IMR-90 (cell line): ENCODE measurements around the gene OPCML. TPM values are rescaled to one million over a fixed set of nuclear protein-coding genes. Genes with fewer than 3 reads are reported as not detected.

ENCODE experiments used
- ATAC-seq: fragments of 200-7000 bp; cut with Tn5 transposase; 2 replicates; pipeline ENCODE4 v1.9.1; 2020; ENCODE audit warnings: low read depth, mild to moderate bottlenecking, moderate library complexity
- BruUV-seq: library from RNA; stranded (reverse); fragments of 400-500 nt; replicated peaks from 2 replicates; lab custom pipeline; 2021; lab: Mats Ljungman, UMichigan
- CTCF ChIA-PET: fragments of 300-600 bp; formaldehyde crosslinking; extraction: SDS; loops from one replicate; lab custom pipeline; 2021; ENCODE audit warnings: antibody characterized with exemption; lab: Yijun Ruan, JAX
- POLR2A ChIA-PET: fragments of 300-600 bp; sonication (Branson Sonifier 250); formaldehyde crosslinking; loops from one replicate; lab custom pipeline; 2022; ENCODE audit warnings: antibody characterized with exemption; ENCODE audit not compliant: unreplicated experiment; lab: Charles Lee
- DNase-seq: peaks from one replicate; pipeline ENCODE4 v3.0.0; 2013
- H2AFZ ChIP-seq: replicated peaks from 2 replicates; pipeline ENCODE3; 2013; ENCODE audit warnings: low read length, mild to moderate bottlenecking; ENCODE audit not compliant: poor library complexity
- H2AK5ac ChIP-seq: 2 replicates; pipeline ENCODE4 v1.6.1; 2013; ENCODE audit warnings: low read depth, low read length, inconsistent platforms
- H2AK9ac ChIP-seq: replicated peaks from 2 replicates; pipeline ENCODE3; 2013; ENCODE audit warnings: mild to moderate bottlenecking, low read depth, low read length, moderate library complexity; ENCODE audit not compliant: poor library complexity
- H2BK120ac ChIP-seq: 2 replicates; pipeline ENCODE4 v1.6.1; 2013; ENCODE audit warnings: low read depth, low read length, inconsistent platforms
- H2BK15ac ChIP-seq: 3 replicates; pipeline ENCODE4 v1.6.1; 2013; ENCODE audit warnings: low read depth, low read length, inconsistent platforms
- H2BK20ac ChIP-seq: 2 replicates; pipeline ENCODE4 v1.6.1; 2013; ENCODE audit warnings: low read depth, mild to moderate bottlenecking, inconsistent platforms, low read length, moderate library complexity
- H2BK5ac ChIP-seq: 2 replicates; pipeline ENCODE4 v1.6.1; 2013; ENCODE audit warnings: mild to moderate bottlenecking, low read depth, low read length, inconsistent platforms; ENCODE audit not compliant: poor library complexity, severe bottlenecking
- H3K14ac ChIP-seq: replicated peaks from 2 replicates; pipeline ENCODE4 v1.6.1; 2013; ENCODE audit warnings: low read depth, low read length, inconsistent platforms
- H3K18ac ChIP-seq: 2 replicates; pipeline ENCODE4 v1.6.1; 2013; ENCODE audit warnings: low read depth, low read length, control low read depth
- H3K23ac ChIP-seq: 2 replicates; pipeline ENCODE4 v1.6.1; 2013; ENCODE audit warnings: low read depth, low read length, inconsistent platforms
- H3K27ac ChIP-seq: 2 replicates; pipeline ENCODE4 v1.5.1; 2013; ENCODE audit warnings: mild to moderate bottlenecking, control low read depth, low read length; ENCODE audit not compliant: insufficient read depth
- H3K27me3 ChIP-seq: 2 replicates; pipeline ENCODE4 v1.6.1; 2013; ENCODE audit warnings: low read length; ENCODE audit not compliant: control insufficient read depth, insufficient read depth
- H3K36me3 ChIP-seq: 2 replicates; pipeline ENCODE4 v1.6.1; 2013; ENCODE audit warnings: low read length, mixed read lengths; ENCODE audit not compliant: control insufficient read depth, insufficient read depth
- H3K4ac ChIP-seq: 2 replicates; pipeline ENCODE4 v1.6.1; 2013; ENCODE audit warnings: low read depth, low read length, inconsistent platforms
- H3K4me1 ChIP-seq: 2 replicates; pipeline ENCODE4 v1.6.1; 2013; ENCODE audit warnings: low read length, mixed read lengths; ENCODE audit not compliant: control insufficient read depth, insufficient read depth
- H3K4me2 ChIP-seq: 2 replicates; pipeline ENCODE4 v1.6.1; 2013; ENCODE audit warnings: low read depth, mild to moderate bottlenecking, control low read depth, low read length, moderate library complexity
- H3K4me3 ChIP-seq: 2 replicates; pipeline ENCODE4 v1.5.1; 2013; ENCODE audit warnings: low read depth, mild to moderate bottlenecking, control low read depth, low read length, moderate library complexity; ENCODE audit not compliant: insufficient read depth
- H3K56ac ChIP-seq: 2 replicates; pipeline ENCODE4 v1.6.1; 2013; ENCODE audit warnings: low read length, inconsistent platforms; ENCODE audit not compliant: insufficient read depth; ENCODE audit errors: extremely low read depth
- H3K79me1 ChIP-seq, 2 experiments: 2 replicates each; pipeline ENCODE4 v1.6.1; 2013; ENCODE audit warnings: low read length in 2 of 2, inconsistent platforms in 1 of 2, low read depth in 1 of 2
- H3K9ac ChIP-seq: 2 replicates; pipeline ENCODE4 v1.6.1; 2013; ENCODE audit warnings: low read depth, low read length, control low read depth
- H3K9me1 ChIP-seq: 2 replicates; pipeline ENCODE4 v1.6.1; 2013; ENCODE audit warnings: low read length, inconsistent platforms; ENCODE audit not compliant: insufficient read depth
- H3K9me3 ChIP-seq: 2 replicates; pipeline ENCODE4 v1.6.1; 2013; ENCODE audit warnings: low read length; ENCODE audit not compliant: control insufficient read depth, insufficient read depth
- H4K20me1 ChIP-seq: 2 replicates; pipeline ENCODE4 v1.6.1; 2013; ENCODE audit warnings: low read length, inconsistent platforms; ENCODE audit not compliant: insufficient read depth
- H4K5ac ChIP-seq: 2 replicates; pipeline ENCODE4 v1.6.1; 2013; ENCODE audit warnings: mild to moderate bottlenecking, low read depth, low read length, control low read depth
- H4K8ac ChIP-seq, 2 experiments: 2 replicates each; pipeline ENCODE4 v1.6.1; 2013; ENCODE audit warnings: low read depth in 2 of 2, low read length in 2 of 2, control low read depth in 1 of 2, inconsistent platforms in 1 of 2
- H4K91ac ChIP-seq: 2 replicates; pipeline ENCODE4 v1.6.1; 2013; ENCODE audit warnings: low read depth, low read length, inconsistent platforms; ENCODE audit not compliant: insufficient read depth
- BHLHE40 ChIP-seq: fragments of 150-350 bp; IDR thresholded peaks from 2 replicates; pipeline ENCODE4 v1.6.1; 2016; ENCODE audit warnings: mild to moderate bottlenecking, low read depth, low read length
- CEBPB ChIP-seq: IDR thresholded peaks from 2 replicates; pipeline ENCODE4 v1.6.1; 2012; ENCODE audit warnings: low read depth, low read length, improper control_type of control experiment
- CHD1 ChIP-seq: IDR thresholded peaks from 2 replicates; pipeline ENCODE4 v1.6.1; 2012; ENCODE audit warnings: low read depth, low read length, improper control_type of control experiment
- CTCF ChIP-seq: conservative IDR thresholded peaks from 2 replicates; pipeline ENCODE4 v1.5.1; 2012; ENCODE audit warnings: mild to moderate bottlenecking, low read depth, low read length, improper control_type of control experiment
- FOS ChIP-seq: fragments of 150-350 bp; IDR thresholded peaks from 2 replicates; pipeline ENCODE4 v1.6.1; 2016; ENCODE audit warnings: low read depth, low read length
- MAFK ChIP-seq: IDR thresholded peaks from 2 replicates; pipeline ENCODE4 v1.6.1; 2012; ENCODE audit warnings: low read depth, low read length, improper control_type of control experiment
- MAZ ChIP-seq: IDR thresholded peaks from 2 replicates; pipeline ENCODE4 v1.6.1; 2012; ENCODE audit warnings: low read depth, mild to moderate bottlenecking, low read length, improper control_type of control experiment, moderate library complexity, borderline replicate concordance
- MXI1 ChIP-seq: IDR thresholded peaks from 2 replicates; pipeline ENCODE4 v1.6.1; 2012; ENCODE audit warnings: low read depth, mild to moderate bottlenecking, low read length, moderate library complexity, borderline replicate concordance
- NFE2L2 ChIP-seq: fragments of 150-350 bp; IDR thresholded peaks from 2 replicates; pipeline ENCODE4 v1.6.1; 2016; ENCODE audit warnings: low read depth, mild to moderate bottlenecking, low read length
- POLR2A ChIP-seq: IDR thresholded peaks from 2 replicates; pipeline ENCODE4 v1.6.1; 2012; ENCODE audit warnings: mild to moderate bottlenecking, low read depth, low read length
- RAD21 ChIP-seq: IDR thresholded peaks from 2 replicates; pipeline ENCODE4 v1.6.1; 2012; ENCODE audit warnings: low read length, improper control_type of control experiment
- RCOR1 ChIP-seq: IDR thresholded peaks from 2 replicates; pipeline ENCODE4 v1.6.1; 2012; ENCODE audit warnings: mild to moderate bottlenecking, low read length, improper control_type of control experiment; ENCODE audit not compliant: insufficient replicate concordance
- RFX5 ChIP-seq: IDR thresholded peaks from 2 replicates; pipeline ENCODE4 v1.8.0; 2012; ENCODE audit warnings: low read depth, mild to moderate bottlenecking, low read length, moderate library complexity
- SMC3 ChIP-seq: fragments of 150-350 bp; IDR thresholded peaks from 2 replicates; pipeline ENCODE4 v1.6.1; 2016; ENCODE audit warnings: low read depth, mild to moderate bottlenecking, antibody characterized with exemption, low read length, moderate library complexity
- USF2 ChIP-seq: fragments of 150-350 bp; IDR thresholded peaks from 2 replicates; pipeline ENCODE4 v1.6.1; 2017; ENCODE audit warnings: mild to moderate bottlenecking, antibody characterized with exemption, low read length, low read depth
- WGBS, 2 experiments: methylation state at CpG; one replicate each; pipeline versions ENCODE4 v1.1.5 to v1.1.7; 2013; ENCODE audit warnings: missing lambda C conversion rate in 2 of 2; ENCODE audit not compliant: insufficient read length in 1 of 2; ENCODE audit errors: extremely low coverage in 2 of 2; 5-methylcytosine and 5-hydroxymethylcytosine counted together
- dilution Hi-C: fragments of 300-500 bp; cut with HindIII; formaldehyde crosslinking; loops from one replicate; pipeline ENCODE4 v1.14.3; 2018; ENCODE audit warnings: low sequenced_read_pairs; ENCODE audit not compliant: unreplicated experiment
- in situ Hi-C: fragments of 300-500 bp; cut with MboI; formaldehyde crosslinking; loops from 3 replicates; pipeline ENCODE4 v1.14.3; 2019; ENCODE audit warnings: low sequenced_read_pairs, inconsistent platforms, mixed read lengths
- intact Hi-C: fragments of 100-400 bp; cut with micrococcal nuclease; formaldehyde crosslinking; loops from 2 replicates; pipeline ENCODE4 v1.10.0; 2022
- polyA plus RNA-seq, 3 experiments: library from polyadenylated mRNA; depleted of rRNA; stranded (reverse); fragments of >200 nt; gene quantifications; 2 replicates each; pipeline ENCODE4 v1.2.3, GENCODE V29; 2012; ENCODE audit warnings: low replicate concordance in 1 of 3
- total RNA-seq: library from RNA; depleted of rRNA; stranded (reverse); fragments of >200 nt; gene quantifications from 2 replicates; pipeline ENCODE4 v1.2.3, GENCODE V29; 2012
- TF ChIP-seq, protein P1 (sequence below): fragments of 150-350 bp; IDR thresholded peaks from 2 replicates; pipeline ENCODE4 v1.6.1; 2016; ENCODE audit warnings: low read depth, mild to moderate bottlenecking, low read length, moderate library complexity, borderline replicate concordance

The OPCML gene
- total and polyA plus RNA-seq, 2 of the 4 experiments (the other 2 are of a cell fraction): under 0.01 to 2.6 TPM

GRCh38 chr11:132853886-132854285, 678.4 kb downstream of the OPCML start:
- no peaks in the 10 kb centered on the region for H3K9me3 ChIP-seq
- H4K20me1 ChIP-seq: no peaks in the 10 kb centered on the region
- in situ Hi-C loops: no loop called here
- H3K27ac ChIP-seq: no peak overlapping the region
- TF ChIP-seq SMC3 (no peak), RCOR1 (no peak), CTCF (no peak), RAD21 (no peak), MXI1 (no peak), CEBPB (no peak), NFE2L2 (no peak), RFX5 (no peak), USF2 (no peak), FOS (no peak), MAZ (no peak), MAFK (no peak), CHD1 (no peak), BHLHE40 (no peak), POLR2A (no peak)
- TF ChIP-seq, protein P1, sequence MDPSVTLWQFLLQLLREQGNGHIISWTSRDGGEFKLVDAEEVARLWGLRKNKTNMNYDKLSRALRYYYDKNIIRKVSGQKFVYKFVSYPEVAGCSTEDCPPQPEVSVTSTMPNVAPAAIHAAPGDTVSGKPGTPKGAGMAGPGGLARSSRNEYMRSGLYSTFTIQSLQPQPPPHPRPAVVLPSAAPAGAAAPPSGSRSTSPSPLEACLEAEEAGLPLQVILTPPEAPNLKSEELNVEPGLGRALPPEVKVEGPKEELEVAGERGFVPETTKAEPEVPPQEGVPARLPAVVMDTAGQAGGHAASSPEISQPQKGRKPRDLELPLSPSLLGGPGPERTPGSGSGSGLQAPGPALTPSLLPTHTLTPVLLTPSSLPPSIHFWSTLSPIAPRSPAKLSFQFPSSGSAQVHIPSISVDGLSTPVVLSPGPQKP: no peak
- ATAC-seq (no peak), DNase-seq (no peak)
- H2BK5ac ChIP-seq: no peak overlapping the region
- no peak overlapping the region for H3K56ac ChIP-seq
- ChIA-PET POLR2A (no interaction called here), CTCF (interaction anchor here (1.0 kb wide), 1 partner anchor 21 kb away, joined by 4 read pairs; no protein-coding TSS in a partner anchor)
- no peaks in the 10 kb centered on the region for H3K4me1 ChIP-seq
- H3K4me2 ChIP-seq: no peak overlapping the region
- no peak overlapping the region for H2AK9ac ChIP-seq
- no peak overlapping the region for H2BK20ac ChIP-seq
- no peak overlapping the region for H2AK5ac ChIP-seq
- no peak overlapping the region for H4K91ac ChIP-seq
- no peaks in the 10 kb centered on the region; the same call in 1 of the 2 replicates for H3K9me1 ChIP-seq
- no peak overlapping the region for H4K8ac ChIP-seq
- no peak overlapping the region for H2AFZ ChIP-seq
- H3K79me1 ChIP-seq: no peaks in the 10 kb centered on the region
- H3K23ac ChIP-seq: no peak overlapping the region
- H3K18ac ChIP-seq: no peak overlapping the region
- H3K9ac ChIP-seq: no peak overlapping the region
- no peak overlapping the region for H2BK120ac ChIP-seq
- intact Hi-C loops: no loop called here
- H4K5ac ChIP-seq: no peak overlapping the region
- no CpG with 5 or more reads among the region's 3 CpGs for WGBS, 2 experiments
- H3K14ac ChIP-seq: no peak overlapping the region
- H3K27me3 ChIP-seq: 0 out of 2 replicates have a peak, but pooled peaks cover 2% of the 10 kb centered on the region
- H3K4ac ChIP-seq: no peak overlapping the region
- no TSS peak for BruUV-seq
- no peak overlapping the region for H3K4me3 ChIP-seq
- no peaks in the 10 kb centered on the region for H3K36me3 ChIP-seq
- dilution Hi-C loops: no loop called here
- no peak overlapping the region for H2BK15ac ChIP-seq
